HT1080 (cell line): ENCODE results near the gene OBSCN. TPM values are rescaled to one million over a fixed set of nuclear protein-coding genes. Genes with fewer than 3 reads are reported as not detected.

ENCODE experiments used
- DNase-seq: peaks from one replicate; pipeline ENCODE4 v3.0.0-alpha.2; 2015; ENCODE audit warnings: low read depth
- total RNA-seq: library from RNA; depleted of rRNA; stranded (reverse); fragments of >200 nt; shearing (Covaris generic); gene quantifications from 2 replicates; pipeline ENCODE4 v1.2.3, GENCODE V29; 2014

The OBSCN gene
- total RNA-seq, 1 experiment from 2014 or later: 0.66 TPM

DNA sequence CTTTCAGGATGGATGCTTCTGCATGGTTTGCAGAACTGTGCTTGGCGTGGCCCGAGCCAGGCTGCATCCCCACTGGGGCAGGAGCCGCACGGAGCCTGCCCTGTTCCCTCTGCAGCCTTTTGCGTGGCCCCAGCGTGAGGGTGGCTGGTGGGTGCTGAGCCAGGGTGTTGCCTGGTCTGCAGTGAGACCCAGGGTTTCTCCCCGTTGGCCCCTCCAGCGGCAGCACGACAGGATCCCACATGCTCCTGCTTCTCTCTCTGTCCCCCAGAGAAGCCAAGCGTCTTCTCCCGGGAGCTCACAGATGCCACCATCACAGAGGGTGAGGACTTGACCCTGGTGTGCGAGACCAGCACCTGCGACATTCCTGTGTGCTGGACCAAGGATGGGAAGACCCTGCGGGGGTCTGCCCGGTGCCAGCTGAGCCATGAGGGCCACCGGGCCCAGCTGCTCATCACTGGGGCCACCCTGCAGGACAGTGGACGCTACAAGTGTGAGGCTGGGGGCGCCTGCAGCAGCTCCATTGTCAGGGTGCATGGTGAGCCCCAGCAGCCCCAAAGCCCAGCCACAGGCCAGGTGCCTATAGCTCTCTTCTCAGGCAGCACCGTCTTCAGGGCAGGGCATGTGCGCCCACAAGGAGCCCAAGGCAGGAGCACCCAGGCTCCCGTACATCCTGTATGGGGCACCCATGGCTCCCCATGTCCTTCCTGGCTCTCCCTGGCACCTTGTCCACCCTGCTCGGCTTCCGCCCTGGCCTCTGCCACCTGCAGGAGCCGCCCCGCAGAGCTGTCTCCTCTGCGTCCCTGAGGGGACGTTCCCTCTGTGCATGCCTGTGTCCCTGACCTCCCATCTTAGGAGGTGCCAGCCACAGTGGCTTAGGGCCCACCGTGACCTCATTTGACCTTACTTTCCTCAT is 78.9 kb downstream of the OBSCN start:
- DNase-seq: no peak

DNA sequence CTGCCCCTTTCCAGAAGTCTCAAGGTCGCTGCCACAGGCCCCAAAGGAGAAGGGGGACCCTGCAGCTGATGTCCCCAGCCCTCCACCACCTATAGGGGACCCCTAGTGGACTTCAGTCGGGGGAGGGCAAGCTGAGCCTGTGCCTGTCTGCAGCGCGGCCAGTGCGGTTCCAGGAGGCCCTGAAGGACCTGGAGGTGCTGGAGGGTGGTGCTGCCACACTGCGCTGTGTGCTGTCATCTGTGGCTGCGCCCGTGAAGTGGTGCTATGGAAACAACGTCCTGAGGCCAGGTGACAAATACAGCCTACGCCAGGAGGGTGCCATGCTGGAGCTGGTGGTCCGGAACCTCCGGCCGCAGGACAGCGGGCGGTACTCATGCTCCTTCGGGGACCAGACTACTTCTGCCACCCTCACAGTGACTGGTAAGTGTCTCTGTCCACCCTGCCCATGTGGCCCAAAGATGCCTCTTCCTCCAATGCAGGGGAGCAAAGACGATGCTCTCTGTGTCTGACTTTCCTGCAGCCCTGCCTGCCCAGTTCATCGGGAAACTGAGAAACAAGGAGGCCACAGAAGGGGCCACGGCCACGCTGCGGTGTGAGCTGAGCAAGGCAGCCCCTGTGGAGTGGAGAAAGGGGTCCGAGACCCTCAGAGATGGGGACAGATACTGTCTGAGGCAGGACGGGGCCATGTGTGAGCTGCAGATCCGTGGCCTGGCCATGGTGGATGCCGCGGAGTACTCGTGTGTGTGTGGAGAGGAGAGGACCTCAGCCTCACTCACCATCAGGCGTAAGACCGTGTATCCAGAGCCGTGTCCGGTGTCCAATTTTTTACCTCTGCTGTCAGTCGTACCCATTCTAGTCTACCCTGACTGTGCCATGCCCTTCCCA is 79.9 kb downstream of the OBSCN start:
- no peak for DNase-seq

DNA sequence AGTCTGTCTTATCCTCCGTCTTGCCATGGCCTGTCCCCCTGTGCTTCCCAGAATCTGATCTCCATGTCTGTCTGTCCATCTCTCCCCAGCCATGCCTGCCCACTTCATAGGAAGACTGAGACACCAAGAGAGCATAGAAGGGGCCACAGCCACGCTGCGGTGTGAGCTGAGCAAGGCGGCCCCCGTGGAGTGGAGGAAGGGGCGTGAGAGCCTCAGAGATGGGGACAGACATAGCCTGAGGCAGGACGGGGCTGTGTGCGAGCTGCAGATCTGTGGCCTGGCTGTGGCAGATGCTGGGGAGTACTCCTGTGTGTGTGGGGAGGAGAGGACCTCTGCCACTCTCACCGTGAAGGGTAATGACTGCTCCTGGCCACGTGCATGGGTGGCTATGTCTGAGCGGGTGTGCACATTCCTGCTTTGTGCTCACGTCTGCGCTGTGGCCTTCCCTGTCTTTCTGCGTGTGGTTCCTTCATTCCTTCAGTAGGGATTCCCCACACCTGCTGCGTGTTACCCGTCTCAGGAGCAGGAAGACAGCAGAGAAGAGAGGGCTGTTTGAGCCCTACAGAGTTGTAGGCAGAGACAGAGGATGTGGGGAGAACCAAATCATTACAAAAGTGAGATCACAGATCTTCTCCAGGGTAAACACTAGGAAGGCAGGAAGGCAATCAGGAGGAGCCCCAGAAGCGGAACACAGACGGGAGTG is 80.8 kb downstream of the OBSCN start:
- no peak for DNase-seq

DNA sequence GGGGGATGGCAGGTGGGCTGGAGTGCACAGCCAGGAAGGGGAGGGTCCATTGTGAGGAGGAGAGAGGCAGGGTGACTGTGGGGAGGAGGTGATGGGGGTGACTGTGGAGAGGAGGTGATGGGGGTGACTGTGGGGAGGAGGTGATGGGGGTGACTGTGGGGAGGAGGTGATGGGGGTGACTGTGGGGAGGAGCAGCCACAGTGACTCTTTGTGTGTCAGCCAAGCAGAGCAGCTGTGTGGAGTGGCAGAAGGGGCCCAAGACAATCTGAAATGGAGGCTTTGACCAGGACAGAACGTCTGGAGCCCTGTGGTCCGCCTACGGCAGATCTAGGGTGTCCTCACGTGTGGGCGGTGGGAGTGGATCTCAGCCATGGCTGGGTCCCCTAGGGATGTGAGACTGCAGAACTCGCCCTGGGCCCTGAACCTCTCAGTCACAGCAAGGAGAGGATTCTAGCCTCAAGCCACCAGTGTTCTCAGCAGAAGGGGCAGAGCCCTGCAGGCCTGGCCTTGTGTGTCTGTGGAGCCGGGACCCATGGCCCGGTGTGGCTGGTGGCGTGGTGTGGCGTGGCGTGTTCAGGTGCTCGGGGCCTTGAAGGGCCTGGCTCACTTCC is 81.5 kb downstream of the OBSCN start:
- DNase-seq: no peak

DNA sequence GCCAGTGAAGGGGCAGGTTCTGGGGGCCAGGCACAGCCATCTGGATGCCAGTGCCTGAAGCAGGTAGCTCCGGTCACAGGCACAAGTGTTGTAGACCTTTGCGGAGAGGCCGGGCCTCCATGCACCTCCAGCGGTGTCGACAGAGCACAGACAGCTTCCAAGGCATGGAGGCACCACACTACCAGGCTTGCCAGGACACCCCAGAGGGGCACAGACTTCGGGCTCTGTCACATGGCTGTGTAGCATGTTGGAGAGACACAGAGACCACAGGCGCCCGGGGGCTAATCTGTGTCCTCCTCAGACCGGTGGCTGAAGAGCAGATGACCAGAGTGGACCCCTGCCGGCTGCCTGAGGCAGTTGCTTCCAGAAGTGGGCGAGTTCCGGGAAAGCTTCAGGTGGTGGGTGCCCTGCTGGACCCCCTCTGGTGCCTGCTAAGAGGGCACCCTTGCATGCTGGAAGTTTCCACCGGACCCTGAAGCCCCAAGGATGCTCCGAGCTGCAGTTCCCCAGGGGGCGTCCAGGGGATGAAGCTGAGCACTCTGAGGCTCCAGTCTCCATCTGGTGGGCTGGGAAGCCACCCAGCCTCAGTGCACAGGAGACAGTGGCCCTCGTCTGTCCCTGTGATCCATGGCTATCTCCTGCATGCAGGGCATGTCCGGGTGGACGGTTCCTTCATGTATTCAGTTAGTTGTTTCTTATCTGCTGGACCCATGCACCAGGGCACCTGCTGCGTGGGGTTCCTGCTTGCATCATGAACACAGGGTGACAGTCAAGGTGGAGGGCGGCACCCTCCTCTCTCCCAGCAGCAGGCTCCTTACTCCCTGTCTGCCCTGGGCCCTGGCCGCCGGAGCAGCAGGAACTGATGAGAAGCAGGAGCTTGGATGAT is 82.4 kb downstream of the OBSCN start:
- no peak for DNase-seq

DNA sequence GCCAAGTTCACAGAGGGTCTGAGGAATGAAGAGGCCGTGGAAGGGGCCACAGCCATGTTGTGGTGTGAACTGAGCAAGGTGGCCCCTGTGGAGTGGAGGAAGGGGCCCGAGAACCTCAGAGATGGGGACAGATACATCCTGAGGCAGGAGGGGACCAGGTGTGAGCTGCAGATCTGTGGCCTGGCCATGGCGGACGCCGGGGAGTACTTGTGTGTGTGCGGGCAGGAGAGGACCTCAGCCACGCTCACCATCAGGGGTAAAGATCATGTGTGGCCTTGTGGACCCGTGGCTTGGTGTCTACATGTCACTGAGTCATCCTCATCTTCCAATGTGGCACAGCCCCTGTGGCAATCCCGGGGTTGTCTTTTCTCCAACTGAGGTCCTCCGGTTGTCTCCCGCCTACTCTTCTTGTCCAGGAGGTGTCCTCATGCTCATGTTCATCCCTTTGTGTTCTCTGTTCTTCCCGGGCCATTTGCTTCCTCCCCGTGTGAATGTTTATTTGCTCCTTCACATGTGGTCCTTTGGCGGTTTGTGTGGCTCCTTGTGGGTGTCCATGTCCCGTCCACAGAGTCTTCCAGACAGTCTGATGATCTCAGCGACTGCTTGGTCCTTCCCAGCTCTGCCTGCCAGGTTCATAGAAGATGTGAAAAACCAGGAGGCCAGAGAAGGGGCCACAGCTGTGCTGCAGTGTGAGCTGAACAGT is 84.2 kb downstream of the OBSCN start:
- no peak for DNase-seq

DNA sequence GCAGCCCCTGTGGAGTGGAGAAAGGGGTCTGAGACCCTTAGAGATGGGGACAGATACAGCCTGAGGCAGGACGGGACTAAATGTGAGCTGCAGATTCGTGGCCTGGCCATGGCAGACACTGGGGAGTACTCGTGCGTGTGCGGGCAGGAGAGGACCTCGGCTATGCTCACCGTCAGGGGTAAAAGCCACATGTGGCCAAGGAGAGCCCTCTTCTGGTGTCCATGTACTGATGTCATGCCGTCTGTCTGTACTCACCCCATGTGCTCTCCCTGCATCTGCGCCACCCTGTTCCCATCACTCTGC is 84.7 kb downstream of the OBSCN start:
- DNase-seq: no peak

DNA sequence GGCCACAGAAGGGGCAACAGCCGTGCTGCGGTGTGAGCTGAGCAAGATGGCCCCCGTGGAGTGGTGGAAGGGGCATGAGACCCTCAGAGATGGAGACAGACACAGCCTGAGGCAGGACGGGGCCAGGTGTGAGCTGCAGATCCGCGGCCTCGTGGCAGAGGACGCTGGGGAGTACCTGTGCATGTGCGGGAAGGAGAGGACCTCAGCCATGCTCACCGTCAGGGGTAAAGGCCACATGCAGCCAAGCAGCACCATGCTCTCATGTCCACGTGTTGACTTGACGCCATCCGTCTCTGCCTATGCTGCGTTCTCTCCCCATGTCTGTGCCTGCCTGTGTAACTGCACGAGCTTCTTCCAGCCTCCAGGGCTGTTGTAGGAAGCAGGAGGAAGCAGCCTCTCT is 85.5 kb downstream of the OBSCN start:
- DNase-seq: no peak

DNA sequence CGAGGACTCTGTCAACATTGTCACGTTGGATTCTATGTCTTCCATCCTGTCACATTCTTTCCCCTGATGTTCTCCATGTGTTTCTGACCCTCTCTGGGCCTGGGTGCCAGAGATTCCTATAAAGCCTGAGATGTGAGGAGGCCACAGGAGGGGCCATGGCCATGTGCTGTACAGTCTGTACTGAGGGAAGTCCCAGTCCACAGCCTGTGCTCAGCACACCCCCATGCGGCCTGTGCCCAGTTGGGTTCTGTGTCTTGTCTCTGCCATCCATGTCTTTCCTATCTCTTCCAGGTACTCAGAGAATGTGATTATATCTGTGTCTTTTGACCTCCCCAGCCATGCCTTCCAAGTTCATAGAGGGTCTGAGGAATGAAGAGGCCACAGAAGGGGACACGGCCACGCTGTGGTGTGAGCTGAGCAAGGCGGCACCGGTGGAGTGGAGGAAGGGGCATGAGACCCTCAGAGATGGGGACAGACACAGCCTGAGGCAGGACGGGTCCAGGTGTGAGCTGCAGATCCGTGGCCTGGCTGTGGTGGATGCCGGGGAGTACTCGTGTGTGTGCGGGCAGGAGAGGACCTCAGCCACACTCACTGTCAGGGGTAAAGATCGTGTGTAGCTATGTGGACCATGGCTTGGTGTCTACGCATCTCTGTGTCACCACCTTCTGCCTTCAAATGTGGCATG is 86.1 kb downstream of the OBSCN start:
- no peak for DNase-seq

DNA sequence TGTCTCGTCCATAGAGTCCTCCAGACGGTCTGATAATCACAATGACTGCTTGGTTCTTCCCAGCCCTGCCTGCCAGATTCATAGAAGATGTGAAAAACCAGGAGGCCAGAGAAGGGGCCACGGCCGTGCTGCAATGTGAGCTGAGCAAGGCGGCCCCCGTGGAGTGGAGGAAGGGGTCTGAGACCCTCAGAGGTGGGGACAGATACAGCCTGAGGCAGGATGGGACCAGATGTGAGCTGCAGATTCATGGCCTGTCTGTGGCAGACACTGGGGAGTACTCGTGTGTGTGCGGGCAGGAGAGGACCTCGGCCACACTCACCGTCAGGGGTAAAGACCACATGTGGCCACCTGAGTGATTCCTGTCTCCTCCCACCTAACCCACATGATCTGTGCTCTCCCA is 86.9 kb downstream of the OBSCN start:
- no peak for DNase-seq

DNA sequence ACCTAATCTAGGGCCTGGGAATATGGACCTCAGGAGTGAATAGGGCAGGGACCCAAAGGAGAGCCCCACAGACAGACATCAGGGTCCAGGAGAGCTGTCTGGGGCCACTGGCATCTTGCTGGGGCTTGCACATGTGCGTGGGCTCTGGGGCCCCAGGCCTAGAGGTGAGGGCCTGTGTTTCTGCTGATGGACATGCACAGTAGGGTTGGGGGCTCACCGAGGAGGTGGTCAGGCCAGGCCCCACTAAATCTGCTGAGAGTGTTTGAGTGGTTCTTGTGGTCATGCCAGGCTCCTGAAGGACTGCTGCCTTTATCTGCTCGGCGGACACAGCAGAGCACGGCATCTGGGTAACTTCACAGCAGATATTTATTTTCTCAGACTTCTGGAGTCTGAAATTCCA is 87.4 kb downstream of the OBSCN start:
- DNase-seq: no peak

DNA sequence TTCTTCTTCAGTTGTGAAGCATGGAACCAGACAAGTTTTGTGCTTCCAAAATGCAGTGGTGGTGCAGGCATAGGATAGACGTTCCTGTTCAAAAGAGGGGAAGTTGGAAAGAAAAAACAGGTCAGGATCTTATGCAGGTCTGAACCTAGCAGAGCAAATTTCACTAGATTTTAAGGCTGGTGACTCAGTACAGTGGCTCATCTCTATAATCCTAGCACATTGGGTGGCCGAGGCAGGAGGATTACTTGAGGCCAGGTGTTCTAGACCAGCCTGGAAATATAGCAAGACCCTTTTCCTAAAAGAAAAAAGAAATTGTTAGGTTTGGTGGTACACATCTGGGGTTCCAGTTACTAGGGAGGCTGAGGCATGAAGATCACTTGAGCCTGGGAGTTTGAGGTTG is 88.1 kb downstream of the OBSCN start:
- no peak for DNase-seq

DNA sequence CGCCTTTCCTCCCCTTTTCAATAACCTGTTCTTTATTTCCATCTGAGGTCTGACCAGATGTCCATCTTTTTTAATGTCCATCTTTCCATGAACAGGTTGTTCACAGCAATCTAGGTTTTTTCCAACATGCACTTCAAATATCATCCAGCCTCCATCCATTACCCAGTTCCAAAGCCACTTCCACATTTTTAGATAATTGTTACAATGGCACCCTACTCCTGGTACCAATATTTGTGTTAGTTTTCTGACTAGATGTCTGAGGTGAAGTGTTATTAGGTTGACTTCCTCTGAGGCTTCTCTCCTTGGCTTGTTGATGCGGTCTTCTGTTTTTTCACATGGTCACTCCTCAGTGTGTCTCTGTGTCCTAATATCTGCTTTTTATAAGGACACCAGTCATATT is 89.4 kb downstream of the OBSCN start:
- DNase-seq: no peak

DNA sequence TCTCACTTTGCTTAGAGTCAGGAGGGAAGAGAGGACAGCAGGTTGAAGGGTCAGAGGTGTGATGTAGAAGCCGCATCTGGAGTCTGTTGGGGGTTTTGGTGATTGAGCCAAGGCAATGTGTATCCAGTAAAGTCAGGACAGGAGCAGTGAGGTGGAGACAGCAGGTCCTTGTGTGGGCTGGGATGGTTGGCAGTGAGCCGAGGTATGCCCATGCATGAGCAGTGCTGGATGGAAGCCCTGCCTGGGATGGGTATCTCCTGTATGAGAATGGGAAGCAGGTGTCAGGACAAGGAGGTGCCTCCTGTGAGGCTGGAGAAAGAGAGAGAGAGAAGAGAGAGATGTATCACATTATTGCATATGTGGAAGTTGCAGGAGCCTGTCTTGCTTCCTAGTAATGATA is 90.0 kb downstream of the OBSCN start:
- no peak for DNase-seq

DNA sequence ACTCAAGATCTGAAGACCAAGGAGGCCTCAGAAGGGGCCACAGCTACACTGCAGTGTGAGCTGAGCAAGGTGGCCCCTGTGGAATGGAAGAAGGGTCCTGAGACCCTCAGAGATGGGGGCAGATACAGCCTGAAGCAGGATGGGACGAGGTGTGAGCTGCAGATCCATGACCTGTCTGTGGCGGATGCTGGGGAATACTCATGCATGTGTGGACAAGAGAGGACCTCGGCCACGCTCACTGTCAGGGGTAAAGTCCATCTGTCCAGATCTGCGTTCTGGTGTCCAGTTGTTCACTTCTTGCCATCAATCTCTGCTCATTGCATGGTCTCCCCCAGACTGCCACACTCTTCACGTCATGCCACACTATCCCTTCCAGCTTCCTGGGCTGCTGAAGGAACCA is 90.6 kb downstream of the OBSCN start:
- DNase-seq: no peak

DNA sequence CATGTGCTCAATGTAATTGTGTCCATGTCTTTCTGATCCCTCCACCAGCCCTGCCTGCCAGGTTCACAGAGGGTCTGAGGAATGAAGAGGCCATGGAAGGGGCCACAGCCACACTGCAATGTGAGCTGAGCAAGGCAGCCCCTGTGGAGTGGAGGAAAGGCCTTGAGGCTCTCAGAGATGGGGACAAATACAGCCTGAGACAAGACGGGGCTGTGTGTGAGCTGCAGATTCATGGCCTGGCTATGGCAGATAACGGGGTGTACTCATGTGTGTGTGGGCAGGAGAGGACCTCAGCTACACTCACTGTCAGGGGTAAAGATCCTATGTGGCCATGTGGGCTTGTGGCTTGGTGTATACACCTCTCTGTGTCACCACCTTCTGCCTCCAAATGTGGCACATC is 91.4 kb downstream of the OBSCN start:
- DNase-seq: no peak

DNA sequence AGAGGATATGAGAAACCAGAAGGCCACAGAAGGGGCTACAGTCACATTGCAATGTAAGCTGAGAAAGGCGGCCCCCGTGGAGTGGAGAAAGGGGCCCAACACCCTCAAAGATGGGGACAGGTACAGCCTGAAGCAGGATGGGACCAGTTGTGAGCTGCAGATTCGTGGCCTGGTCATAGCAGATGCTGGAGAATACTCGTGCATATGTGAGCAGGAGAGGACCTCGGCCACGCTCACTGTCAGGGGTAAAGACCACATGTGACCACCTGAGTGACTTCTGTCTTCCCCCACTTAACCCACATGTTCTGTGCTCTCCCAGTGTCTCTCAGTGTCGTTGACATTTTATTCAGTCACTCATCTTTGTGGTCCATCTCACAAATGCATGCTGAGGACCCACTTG is 92.1 kb downstream of the OBSCN start:
- no peak for DNase-seq

DNA sequence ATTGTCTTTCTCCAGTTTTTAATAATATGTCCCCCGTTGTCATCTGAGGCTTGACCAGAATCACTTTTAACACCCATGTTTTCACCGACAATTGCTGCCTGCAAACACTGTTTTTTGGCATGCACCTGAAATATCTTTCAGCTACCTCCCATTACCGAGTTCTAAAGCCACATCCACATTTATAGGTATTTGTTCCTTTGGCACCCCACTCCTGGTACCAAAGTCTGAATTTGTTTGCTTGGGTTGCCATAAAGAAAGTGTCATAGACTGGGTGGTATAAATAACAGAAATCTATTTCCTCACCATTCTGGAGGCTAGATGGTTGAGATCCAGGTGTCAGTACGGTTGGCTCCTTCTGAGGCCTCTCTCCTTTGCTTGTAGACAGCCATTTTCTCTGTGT is 94.2 kb downstream of the OBSCN start:
- DNase-seq: no peak

DNA sequence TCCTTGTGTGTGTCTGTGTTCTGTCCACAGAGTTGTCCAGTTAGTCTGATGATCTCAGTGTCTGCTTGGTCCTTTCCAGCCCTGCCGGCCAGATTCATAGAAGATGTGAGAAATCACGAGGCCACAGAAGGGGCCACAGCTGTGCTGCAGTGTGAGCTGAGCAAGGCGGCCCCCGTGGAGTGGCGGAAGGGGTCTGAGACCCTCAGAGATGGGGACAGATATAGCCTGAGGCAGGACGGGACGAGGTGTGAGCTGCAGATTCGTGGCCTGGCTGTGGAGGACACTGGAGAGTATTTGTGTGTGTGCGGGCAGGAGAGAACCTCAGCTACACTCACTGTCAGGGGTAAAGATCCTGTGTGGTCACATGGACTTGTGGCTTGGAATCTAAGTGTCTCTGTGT is 95.8 kb downstream of the OBSCN start:
- no peak for DNase-seq
